Measurements from ENCODE around the gene RIT2. TPM values are rescaled to one million over a fixed set of nuclear protein-coding genes. Genes with fewer than 3 reads are reported as not detected.

Gene RIT2
- total RNA-seq, 3 donors from 2014 or later (not counting 1 experiment from before 2014, with no cell fraction given): not detected

- no peaks in the 10 kb centered on the region for H3K36me3 ChIP-seq (ENCODE audit: control insufficient read depth, insufficient read depth, low read length)
- TF ChIP-seq CTCF (IDR thresholded peaks at IDR 0.05): no peak
- 84% methylated on average over 3 of the region's 3 CpGs for WGBS (ENCODE audit: insufficient coverage)
- no peaks in the 10 kb centered on the region for H3K9me3 ChIP-seq (ENCODE audit: control insufficient read depth, insufficient read depth, low read length)
- no peak overlapping the region for H3K27ac ChIP-seq (ENCODE audit: low read length)
- Mint-ChIP-seq H3K27me3 (ENCODE audit: low read depth in 2 of 2) (no peaks in the 10 kb centered on the region), H3K36me3 (no peaks in the 10 kb centered on the region), H3K4me3 (no peak overlapping the region), H3K27ac (no peak overlapping the region), H3K4me1 (no peaks in the 10 kb centered on the region), H3K9me3 (peaks cover 5 to 11% of the 10 kb centered on the region in 2 donors)
- DNase-seq: no peak
- H3K4me3 ChIP-seq (ENCODE audit: low read length): no peak overlapping the region
- no peaks in the 10 kb centered on the region for H3K27me3 ChIP-seq (ENCODE audit: control insufficient read depth, insufficient read depth, low read length)
- intact Hi-C loops (cut with micrococcal nuclease): no loop called here
- ATAC-seq: no peak
- H3K4me1 ChIP-seq (ENCODE audit: control insufficient read depth, insufficient read depth, low read length): no peaks in the 10 kb centered on the region
These were observed 292.8 kb downstream of the RIT2 start for GRCh38 chr18:42822711-42823110.

- Mint-ChIP-seq H3K4me1 (no peaks in the 10 kb centered on the region), H3K4me3 (no peak overlapping the region), H3K36me3 (no peaks in the 10 kb centered on the region), H3K9me3 (peaks cover 8 to 11% of the 10 kb centered on the region in 2 donors), H3K27ac (no peak overlapping the region), H3K27me3 (ENCODE audit: low read depth in 2 of 2) (no peaks in the 10 kb centered on the region)
- intact Hi-C loops (cut with micrococcal nuclease): no loop called here
- Histone ChIP-seq H3K27ac (ENCODE audit: low read length) (no peak overlapping the region), H3K36me3 (ENCODE audit: control insufficient read depth, insufficient read depth, low read length) (no peaks in the 10 kb centered on the region), H3K4me1 (ENCODE audit: control insufficient read depth, insufficient read depth, low read length) (no peaks in the 10 kb centered on the region), H3K4me3 (ENCODE audit: low read length) (no peak overlapping the region), H3K9me3 (ENCODE audit: control insufficient read depth, insufficient read depth, low read length) (no peaks in the 10 kb centered on the region), H3K27me3 (ENCODE audit: control insufficient read depth, insufficient read depth, low read length) (no peaks in the 10 kb centered on the region)
- 93% methylated on average over 2 of the region's 4 CpGs for WGBS (ENCODE audit: insufficient coverage)
- no peak for TF ChIP-seq CTCF (IDR thresholded peaks at IDR 0.05)
- no peak for DNase-seq
- no peak for ATAC-seq
These were observed 294.0 kb downstream of the RIT2 start for GRCh38 chr18:42821492-42821891.

GRCh38 chr18:42814618-42815017 is 300.9 kb downstream of the RIT2 start:
- 75% methylated on average over 2 of the region's 4 CpGs for WGBS (ENCODE audit: insufficient coverage)
- intact Hi-C loops (cut with micrococcal nuclease): no loop called here
- TF ChIP-seq CTCF (IDR thresholded peaks at IDR 0.05): no peak
- no peak overlapping the region for H3K27ac Mint-ChIP-seq
- Histone ChIP-seq H3K36me3 (ENCODE audit: control insufficient read depth, insufficient read depth, low read length) (no peaks in the 10 kb centered on the region), H3K27ac (ENCODE audit: low read length) (no peak overlapping the region), H3K27me3 (ENCODE audit: control insufficient read depth, insufficient read depth, low read length) (no peaks in the 10 kb centered on the region), H3K4me1 (ENCODE audit: control insufficient read depth, insufficient read depth, low read length) (no peaks in the 10 kb centered on the region), H3K9me3 (ENCODE audit: control insufficient read depth, insufficient read depth, low read length) (no peaks in the 10 kb centered on the region), H3K4me3 (ENCODE audit: low read length) (no peak overlapping the region)
- H3K4me3 Mint-ChIP-seq: no peak overlapping the region
- H3K9me3 Mint-ChIP-seq: peaks cover 7 to 11% of the 10 kb centered on the region in 2 donors
- ATAC-seq (no peak), DNase-seq (no peak)
- no peaks in the 10 kb centered on the region for H3K4me1 Mint-ChIP-seq
- no peaks in the 10 kb centered on the region for H3K27me3 Mint-ChIP-seq (ENCODE audit: low read depth in 2 of 2)
- H3K36me3 Mint-ChIP-seq: peaks cover 6% of the 10 kb centered on the region

GRCh38 chr18:42814184-42814583 is 301.3 kb downstream of the RIT2 start:
- DNase-seq: no peak
- Mint-ChIP-seq H3K36me3 (peaks cover 6% of the 10 kb centered on the region), H3K4me1 (no peaks in the 10 kb centered on the region), H3K27ac (no peak overlapping the region), H3K27me3 (ENCODE audit: low read depth in 2 of 2) (no peaks in the 10 kb centered on the region), H3K9me3 (peaks cover 7 to 11% of the 10 kb centered on the region in 2 donors), H3K4me3 (no peak overlapping the region)
- Histone ChIP-seq H3K27ac (ENCODE audit: low read length) (no peak overlapping the region), H3K36me3 (ENCODE audit: control insufficient read depth, insufficient read depth, low read length) (no peaks in the 10 kb centered on the region), H3K9me3 (ENCODE audit: control insufficient read depth, insufficient read depth, low read length) (no peaks in the 10 kb centered on the region), H3K4me1 (ENCODE audit: control insufficient read depth, insufficient read depth, low read length) (no peaks in the 10 kb centered on the region), H3K4me3 (ENCODE audit: low read length) (no peak overlapping the region), H3K27me3 (ENCODE audit: control insufficient read depth, insufficient read depth, low read length) (no peaks in the 10 kb centered on the region)
- WGBS (ENCODE audit: insufficient coverage): 90% methylated on average over 4 of the region's 5 CpGs
- ATAC-seq: no peak
- intact Hi-C loops (cut with micrococcal nuclease): no loop called here
- TF ChIP-seq CTCF (IDR thresholded peaks at IDR 0.05): no peak

Data from natural killer cell (primary cell).